Kidney (tissue), 14 donors: ENCODE data around the gene KRT35. TPM values are rescaled to one million over a fixed set of nuclear protein-coding genes. Genes with fewer than 3 reads are reported as not detected.
A peak's percentile ranks its signal among the peaks of the same experiment; 100 is the strongest.

Experiments used
- DNase-seq, 5 donors: peaks; one replicate each; pipeline ENCODE4 v3.0.0-alpha.2; 2013 to 2020
- FAIRE-seq: peaks from 2 replicates; lab custom pipeline; 2012; peaks lifted over from hg19 to GRCh38; lab: Jason Lieb, UNC
- H3K27ac ChIP-seq, 2 donors: one replicate each; pipeline ENCODE4 v1.7.0; 2013; ENCODE audit warnings: low read depth in 2 of 2, low read length in 2 of 2, inconsistent platforms in 1 of 2
- H3K27me3 ChIP-seq: one replicate; pipeline ENCODE4 v1.7.1; 2013; ENCODE audit warnings: low read length, inconsistent platforms; ENCODE audit not compliant: control insufficient read depth, insufficient read depth
- H3K36me3 ChIP-seq, 3 donors: one replicate each; pipeline versions ENCODE4 v1.7.0 to v1.7.1; 2013; ENCODE audit warnings: low read length in 3 of 3, control low read depth in 1 of 3, inconsistent platforms in 1 of 3; ENCODE audit not compliant: insufficient read depth in 3 of 3, control insufficient read depth in 2 of 3
- H3K4me1 ChIP-seq, 3 donors: one replicate each; pipeline versions ENCODE4 v1.7.0 to v1.7.1; 2013; ENCODE audit warnings: low read length in 3 of 3, inconsistent platforms in 1 of 3, low read depth in 1 of 3; ENCODE audit not compliant: control insufficient read depth in 2 of 3, insufficient read depth in 2 of 3
- H3K4me3 ChIP-seq, 3 donors: one replicate each; pipeline versions ENCODE4 v1.7.0 to v1.8.1; 2013; ENCODE audit warnings: low read length in 3 of 3, control low read depth in 1 of 3, inconsistent platforms in 1 of 3
- H3K9ac ChIP-seq, 3 donors: one replicate each; pipeline versions ENCODE4 v1.7.0 to v1.7.1; 2013; ENCODE audit warnings: low read length in 3 of 3, control low read depth in 1 of 3, inconsistent platforms in 1 of 3
- H3K9me3 ChIP-seq, 3 donors: one replicate each; pipeline versions ENCODE4 v1.7.0 to v1.7.1; 2013; ENCODE audit warnings: low read length in 3 of 3, control low read depth in 1 of 3, inconsistent platforms in 1 of 3; ENCODE audit not compliant: control insufficient read depth in 2 of 3, insufficient read depth in 1 of 3
- CTCF ChIP-seq: IDR thresholded peaks from 3 replicates; pipeline ENCODE4 v1.5.1; 2012; ENCODE audit warnings: mild to moderate bottlenecking, moderate library complexity, borderline replicate concordance; ENCODE audit not compliant: insufficient read depth; ENCODE audit errors: extremely low read depth
- intact Hi-C: fragments of 100-400 bp; cut with DNase I; formaldehyde crosslinking; loops from one replicate; pipeline ENCODE4 v1.11.1; 2022
- polyA plus RNA-seq: library from polyadenylated mRNA; stranded (reverse); fragments of 350-450 nt; fragmentation: Illumina TruSeq; extraction: RNeasy Lipid Tissue Mini Kit (QIAGEN cat#74804); gene quantifications from one replicate; pipeline ENCODE4 v1.2.3, GENCODE V29; 2014; ENCODE audit warnings: low read depth, low replicate concordance; ENCODE audit not compliant: insufficient read depth
- total RNA-seq: library from RNA; stranded (reverse); fragmentation: NEBNext Ultra II Directional; extraction: Animal tissue kit (Norgen Biotek cat#: 25700); gene quantifications from one replicate; pipeline ENCODE4 v1.2.1, GENCODE V29; 2021
- donor health status: control.
- donor health status: control.
- donor health status: control.
- donor health status: control.
- donor health status: control.
- donor health status: DM: yes; HTN: yes; CAD: no.
- donor health status: Normal renal cell carcinoma (clear cell type).

The KRT35 gene
- total and polyA plus RNA-seq, 2 donors from 2014 or later = not detected

- Histone ChIP-seq H3K27ac (no peak overlapping the region), H3K9me3 (peaks cover 0 to 6% (median 0%) of the 10 kb centered on the region in 3 donors), H3K4me3 (no peak overlapping the region), H3K36me3 (no peaks in the 10 kb centered on the region), H3K9ac (no peak overlapping the region), H3K4me1 (no peaks in the 10 kb centered on the region), H3K27me3 (no peaks in the 10 kb centered on the region)
- intact Hi-C loops = no loop called here
- TF ChIP-seq CTCF = no peak
- DNase-seq (no peak), FAIRE-seq (no peak)
Measured at GRCh38 chr17:41464173-41464572, 16.8 kb downstream of the KRT35 start.

- Histone ChIP-seq H3K27ac (no peak overlapping the region), H3K36me3 (no peaks in the 10 kb centered on the region), H3K27me3 (no peaks in the 10 kb centered on the region), H3K4me3 (no peak overlapping the region), H3K4me1 (no peaks in the 10 kb centered on the region), H3K9me3 (peaks cover 0 to 6% (median 0%) of the 10 kb centered on the region in 3 donors), H3K9ac (no peak overlapping the region)
- no peak for FAIRE-seq
- DNase-seq = no peak
- intact Hi-C loops = no loop called here
- TF ChIP-seq CTCF = no peak
Measured at GRCh38 chr17:41463746-41464145, 17.2 kb downstream of the KRT35 start.

GRCh38 chr17:41462705-41463104 is 18.2 kb downstream of the KRT35 start:
- Histone ChIP-seq H3K4me3 (no peak overlapping the region), H3K9ac (no peak overlapping the region), H3K4me1 (no peaks in the 10 kb centered on the region), H3K9me3 (no peaks in the 10 kb centered on the region), H3K27ac (no peak overlapping the region), H3K27me3 (no peaks in the 10 kb centered on the region), H3K36me3 (no peaks in the 10 kb centered on the region)
- no peak for TF ChIP-seq CTCF
- FAIRE-seq (no peak), DNase-seq (peak in 1 of 5 donors; percentile 61)
- intact Hi-C loops = no loop called here

- TF ChIP-seq CTCF = no peak
- FAIRE-seq (no peak), DNase-seq (no peak)
- Histone ChIP-seq H3K27ac (no peak overlapping the region), H3K36me3 (no peaks in the 10 kb centered on the region), H3K9me3 (no peaks in the 10 kb centered on the region), H3K27me3 (no peaks in the 10 kb centered on the region), H3K9ac (no peak overlapping the region), H3K4me1 (no peaks in the 10 kb centered on the region), H3K4me3 (no peak overlapping the region)
- intact Hi-C loops = no loop called here
Measured at GRCh38 chr17:41457676-41458075, 23.3 kb downstream of the KRT35 start.
